ENCODE data around the gene TFB1M.

DNA sequence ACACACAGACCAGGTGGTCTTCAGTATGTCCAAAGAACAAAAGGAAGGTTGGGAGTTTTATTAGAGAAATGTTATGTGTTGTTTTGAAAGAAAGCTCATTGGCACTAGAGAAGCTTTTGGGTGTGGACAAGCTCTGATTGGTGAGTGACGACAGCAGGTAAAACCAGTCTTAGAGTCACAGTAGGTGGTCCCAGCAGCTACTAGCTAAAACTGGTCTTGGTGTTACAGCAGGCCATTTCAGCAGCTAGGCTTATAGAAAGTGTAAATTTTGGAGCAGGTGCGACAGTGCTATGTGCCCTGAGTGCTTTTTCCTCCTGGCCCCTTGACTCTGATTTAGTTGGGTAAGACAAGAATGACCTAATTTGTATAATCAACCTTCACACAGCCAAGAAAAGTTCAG is 46.9 kb downstream of the TFB1M start:
- TF ChIP-seq, protein P1, sequence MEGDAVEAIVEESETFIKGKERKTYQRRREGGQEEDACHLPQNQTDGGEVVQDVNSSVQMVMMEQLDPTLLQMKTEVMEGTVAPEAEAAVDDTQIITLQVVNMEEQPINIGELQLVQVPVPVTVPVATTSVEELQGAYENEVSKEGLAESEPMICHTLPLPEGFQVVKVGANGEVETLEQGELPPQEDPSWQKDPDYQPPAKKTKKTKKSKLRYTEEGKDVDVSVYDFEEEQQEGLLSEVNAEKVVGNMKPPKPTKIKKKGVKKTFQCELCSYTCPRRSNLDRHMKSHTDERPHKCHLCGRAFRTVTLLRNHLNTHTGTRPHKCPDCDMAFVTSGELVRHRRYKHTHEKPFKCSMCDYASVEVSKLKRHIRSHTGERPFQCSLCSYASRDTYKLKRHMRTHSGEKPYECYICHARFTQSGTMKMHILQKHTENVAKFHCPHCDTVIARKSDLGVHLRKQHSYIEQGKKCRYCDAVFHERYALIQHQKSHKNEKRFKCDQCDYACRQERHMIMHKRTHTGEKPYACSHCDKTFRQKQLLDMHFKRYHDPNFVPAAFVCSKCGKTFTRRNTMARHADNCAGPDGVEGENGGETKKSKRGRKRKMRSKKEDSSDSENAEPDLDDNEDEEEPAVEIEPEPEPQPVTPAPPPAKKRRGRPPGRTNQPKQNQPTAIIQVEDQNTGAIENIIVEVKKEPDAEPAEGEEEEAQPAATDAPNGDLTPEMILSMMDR (IDR thresholded peaks at IDR 0.05) = no peak
- TF ChIP-seq POLR2AphosphoS5 (IDR thresholded peaks at IDR 0.05) = no peak
